H1 (cell line): ENCODE data around the gene PHC1. TPM values are rescaled to one million over a fixed set of nuclear protein-coding genes. Genes with fewer than 3 reads are reported as not detected.

Experiments
- HDAC6 ChIP-seq: IDR thresholded peaks from one replicate; pipeline ENCODE4 v1.7.1; 2012; ENCODE audit warnings: low read depth, mild to moderate bottlenecking, inconsistent platforms, low read length, moderate library complexity
- KDM4A ChIP-seq: IDR thresholded peaks from one replicate; pipeline ENCODE4 v1.7.1; 2012; ENCODE audit warnings: low read depth, mild to moderate bottlenecking, moderate library complexity, low read length, inconsistent platforms; ENCODE audit not compliant: severe bottlenecking
- PHF8 ChIP-seq: fragments of 200-600 bp; sonication (generic); conservative IDR thresholded peaks from 2 replicates; pipeline ENCODE4 v1.7.1; 2012; ENCODE audit warnings: low read depth, mild to moderate bottlenecking, inconsistent platforms, low read length, moderate library complexity
- TAF1 ChIP-seq: IDR thresholded peaks from 2 replicates; pipeline ENCODE4 v1.6.1; 2011; ENCODE audit warnings: mild to moderate bottlenecking, low read depth, low read length
- TBP ChIP-seq: IDR thresholded peaks from 2 replicates; pipeline ENCODE4 v1.6.1; 2011; ENCODE audit warnings: low read depth, low read length, improper control_type of control experiment
- polyA plus RNA-seq, 7 experiments: library from polyadenylated mRNA; depleted of rRNA in 3 of 7; stranded (reverse) in 5 of 7; unstranded in 2 of 7; fragments of >200 nt in 5 of 7; fragments of 200-250 nt in 2 of 7; gene quantifications; 1 replicate in 5 of 7; 2 replicates in 1 of 7; 4 replicates in 1 of 7; pipeline versions ENCODE4 v1.2.1 to v1.2.3, GENCODE V29; 2011 to 2013; ENCODE audit warnings: missing spikeins in 2 of 7, mixed read lengths in 2 of 7
- total RNA-seq: library from RNA; stranded (reverse); fragmentation: NEBNext Ultra II Directional; extraction: Animal tissue kit (Norgen Biotek cat#: 25700); gene quantifications from 2 replicates; pipeline ENCODE4 v1.2.1, GENCODE V29; 2021

Gene PHC1
- total and polyA plus RNA-seq, 2 of the 8 experiments (the other 6 are each of a cell fraction or from before 2014, with no cell fraction given), result 934 to 1,655 TPM

- TF ChIP-seq HDAC6 (no peak), PHF8 (no peak), KDM4A (no peak), TBP (no peak), TAF1 (no peak)
Measured at GRCh38 chr12:8891976-8892375, 22.3 kb upstream of the PHC1 start (continued).
